Right lobe of liver (tissue), 4 donors: ENCODE data around the gene PRR19.

Experiments
- CTCF ChIP-seq, 4 donors: fragments of 200-600 bp in 3 of 4; fragments of 450-650 bp in 1 of 4; IDR thresholded peaks; one replicate each; pipeline versions ENCODE4 v1.5.1 to v1.8.0; 2016 to 2022; ENCODE audit warnings: antibody characterized with exemption in 4 of 4, mild to moderate bottlenecking in 2 of 4
- POLR2A ChIP-seq: fragments of 450-650 bp; IDR thresholded peaks from one replicate; pipeline ENCODE4 v1.6.1; 2017; ENCODE audit warnings: antibody characterized with exemption, mild to moderate bottlenecking
- donor health status: DM: no; HTN: no; CAD: no.
- donor health status: DM: no; HTN: no; CAD: no.
- donor health status: DM: no; HTN: yes; CAD: no.

- no peak for TF ChIP-seq CTCF (IDR thresholded peaks at IDR 0.05)
- no peak for TF ChIP-seq POLR2A
Observed at GRCh38 chr19:42323852-42324654, 22.1 kb downstream of the PRR19 start.
